ENCODE results near the gene PPP1R36. TPM values are rescaled to one million over a fixed set of nuclear protein-coding genes. Genes with fewer than 3 reads are reported as not detected.

Gene PPP1R36, protein sequence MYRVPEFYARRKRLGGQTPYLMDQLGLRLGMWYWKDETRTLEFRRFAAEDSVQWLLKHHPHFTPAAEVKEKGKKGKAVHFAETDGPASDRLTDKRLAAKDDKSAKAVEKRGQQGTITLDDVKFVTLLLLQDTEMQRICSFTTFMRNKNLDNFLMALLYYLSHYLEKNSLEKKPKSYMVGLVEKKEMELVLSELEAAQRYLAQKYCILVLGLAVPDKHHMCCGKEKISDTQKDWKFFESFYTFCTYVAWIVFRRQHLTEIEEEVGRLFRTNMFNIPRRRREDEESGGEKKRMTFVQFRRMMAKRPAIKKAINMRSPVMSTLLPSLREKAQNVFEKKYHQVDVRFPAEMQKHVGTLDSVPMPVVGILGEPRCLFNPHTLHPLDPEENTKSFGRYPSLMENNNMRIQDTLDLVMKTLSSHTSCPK
- 0.39 TPM in 1 of 2 replicates, not detected in the other for total RNA-seq

GRCh38 chr14:64549791-64550620 is at the start of gene PPP1R36:
PPP1R36 (plus strand) TSS chr14:64549961; CDS start chr14:64549998, 37 bp downstream.

DNA sequence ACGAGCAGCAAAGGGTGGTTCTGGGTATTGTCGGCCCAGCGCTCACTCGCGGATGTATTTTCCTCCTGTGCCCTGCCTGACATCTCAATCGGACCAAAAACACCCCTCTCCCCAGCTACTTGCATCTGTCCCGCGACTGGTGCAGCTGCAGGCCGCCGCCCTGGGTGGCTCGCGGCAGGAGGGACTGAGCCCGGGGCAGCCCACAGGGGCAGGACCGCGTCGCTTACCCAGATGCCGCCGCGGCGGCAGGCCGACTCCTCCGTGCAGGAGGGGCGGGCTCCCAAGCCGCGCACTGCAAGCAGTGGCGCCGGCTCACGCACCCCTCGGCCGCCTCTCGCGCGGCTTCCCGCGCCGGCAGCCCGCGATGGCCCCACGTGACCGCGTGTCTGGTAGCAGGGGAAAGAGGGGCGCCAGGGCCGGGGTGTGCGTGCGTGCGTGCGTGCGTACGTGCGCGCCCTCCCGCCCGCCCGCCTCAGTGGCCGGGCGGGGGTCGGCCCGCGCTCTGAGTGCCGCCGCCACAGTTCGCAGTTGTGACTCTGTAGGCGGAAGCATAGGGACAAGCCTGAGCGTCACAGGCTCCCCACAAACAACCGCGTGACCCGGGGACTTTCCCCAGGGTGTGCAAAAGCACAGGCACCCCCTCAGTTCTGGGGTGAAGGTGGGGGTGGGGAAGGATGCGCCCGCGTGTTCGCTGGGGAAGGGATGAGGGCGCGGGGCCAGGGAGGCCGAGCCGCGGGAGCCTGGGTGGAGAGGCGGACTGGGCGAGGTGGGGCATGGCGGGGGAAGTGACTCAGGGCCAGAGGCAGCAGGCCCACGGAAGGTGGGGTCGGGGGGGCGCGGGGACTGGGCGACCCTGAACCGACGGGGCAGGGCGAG is 46.1 kb upstream of the PPP1R36 start, which contains the start of gene ZBTB25:
ZBTB25 (minus strand) TSS at position 405 of the 876 bp plus-strand sequence. CDS start 13,305 bp downstream, outside the sequence.

GRCh38 chr14:64504310-64504896 is 45.4 kb upstream of the PPP1R36 start, which contains the start of gene ZBTB1:
ZBTB1 (plus strand) TSS chr14:64504770; CDS start chr14:64521505, 16,735 bp downstream.

DNA sequence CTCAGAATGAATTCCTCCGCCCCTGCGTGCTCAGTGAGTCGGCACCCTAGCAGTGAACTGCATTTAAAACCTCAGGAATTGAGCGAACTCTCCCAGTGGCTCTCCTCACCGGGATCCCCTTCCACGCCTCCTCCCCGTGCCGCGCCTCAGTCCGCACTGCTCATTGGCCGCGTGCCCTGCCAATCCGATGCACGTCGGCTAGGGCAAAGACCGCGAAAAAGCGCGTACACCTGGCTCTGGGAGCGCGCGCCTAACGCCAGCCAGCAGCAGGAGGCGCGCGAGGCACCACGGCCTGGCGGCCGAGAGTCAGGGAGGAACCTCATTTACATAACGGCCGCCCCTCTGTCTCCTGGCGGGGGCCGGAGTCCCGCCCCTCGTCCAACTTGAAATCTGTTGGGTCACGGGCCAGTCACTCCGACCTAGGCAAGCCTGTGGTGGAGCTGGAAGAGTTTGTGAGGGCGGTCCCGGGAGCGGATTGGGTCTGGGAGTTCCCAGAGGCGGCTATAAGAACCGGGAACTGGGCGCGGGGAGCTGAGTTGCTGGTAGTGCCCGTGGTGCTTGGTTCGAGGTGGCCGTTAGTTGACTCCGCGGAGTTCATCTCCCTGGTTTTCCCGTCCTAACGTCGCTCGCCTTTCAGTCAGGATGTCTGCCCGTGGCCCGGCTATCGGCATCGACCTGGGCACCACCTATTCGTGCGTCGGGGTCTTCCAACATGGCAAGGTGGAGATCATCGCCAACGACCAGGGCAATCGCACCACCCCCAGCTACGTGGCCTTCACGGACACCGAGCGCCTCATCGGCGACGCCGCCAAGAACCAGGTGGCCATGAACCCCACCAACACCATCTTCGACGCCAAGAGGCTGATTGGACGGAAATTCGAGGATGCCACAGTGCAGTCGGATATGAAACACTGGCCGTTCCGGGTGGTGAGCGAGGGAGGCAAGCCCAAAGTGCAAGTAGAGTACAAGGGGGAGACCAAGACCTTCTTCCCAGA is 9.3 kb upstream of the PPP1R36 start, which contains the start of gene HSPA2:
HSPA2 (plus strand) TSS at position 534 of the 995 bp plus-strand sequence; CDS start at position 643, 109 bp downstream.

Other genes with a start within 250 kb of the PPP1R36 start
- 69.9 and 85.5 TPM in 2 replicates for gene MTHFD1, start 161.6 kb upstream of the PPP1R36 start, total RNA-seq
- gene AKAP5, start 84.5 kb upstream of the PPP1R36 start, total RNA-seq, result 0.07 and 0.34 TPM in 2 replicates
- 2.3 and 2.7 TPM in 2 replicates for gene ZBTB25, start 46.1 kb upstream of the PPP1R36 start, total RNA-seq
- 16.9 and 17.6 TPM in 2 replicates for gene ZBTB1, start 45.2 kb upstream of the PPP1R36 start, total RNA-seq
- 2.2 and 3.6 TPM in 2 replicates for gene HSPA2, start 9.2 kb upstream of the PPP1R36 start, total RNA-seq
- gene PLEKHG3, start 154.5 kb downstream of the PPP1R36 start, total RNA-seq, result 0.79 and 1.5 TPM in 2 replicates

Data from mammary microvascular endothelial cell (primary cell).